Measurements from ENCODE around the gene COL24A1.

Gene COL24A1

DNA sequence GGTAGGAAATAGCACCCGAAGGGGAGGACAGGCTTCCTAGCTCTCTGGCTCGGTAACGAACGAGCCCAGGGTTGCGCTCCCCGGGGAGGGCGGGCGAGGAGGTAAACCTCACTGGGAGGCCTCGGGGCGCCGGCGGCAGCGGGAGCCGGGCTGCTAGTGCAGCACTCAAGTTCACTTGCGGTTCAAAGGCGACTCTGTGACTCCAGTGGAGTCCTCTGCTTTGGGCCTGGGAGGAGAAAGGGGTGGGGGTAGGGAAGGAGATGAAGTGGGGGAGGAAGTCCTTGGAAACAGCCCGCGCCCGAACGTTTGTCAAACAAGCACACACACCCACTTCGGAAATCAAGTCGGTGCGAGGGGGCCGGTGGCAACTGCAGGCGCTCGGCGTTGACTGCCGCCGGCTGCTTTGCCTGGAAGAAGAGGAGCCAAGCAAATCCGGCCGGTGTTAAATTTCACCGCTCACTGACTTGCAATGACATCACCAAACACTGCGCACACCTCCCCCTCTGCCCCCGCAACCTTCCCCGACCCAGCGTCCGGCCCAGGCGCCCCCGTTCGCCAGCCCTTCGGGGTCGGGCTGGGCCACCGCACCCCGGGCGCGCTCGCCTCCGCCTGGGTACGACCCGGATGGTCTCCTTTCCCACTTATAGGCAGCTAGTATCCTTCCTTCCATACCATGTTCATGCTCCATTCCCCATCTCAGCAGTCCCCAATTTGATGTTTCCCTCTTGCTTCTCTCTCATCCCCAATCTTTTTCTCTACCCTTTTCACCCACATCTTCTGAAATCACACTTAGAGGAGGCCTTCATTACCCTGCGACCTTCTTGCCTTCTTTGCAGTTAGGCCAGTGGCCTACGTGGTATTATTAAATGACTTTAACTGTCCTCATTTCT is at the start of gene COL24A1:
Gene COL24A1 (minus strand): TSS at position 207 of the 890 bp plus-strand sequence. CDS start 376 bp downstream, outside the sequence.
- Histone ChIP-seq H3K36me3 (ENCODE audit: control insufficient read depth, low read length) (no peaks in the 10 kb centered on the region), H3K27ac (ENCODE audit: low read depth, low read length) (no peak within 1 kb of the TSS), H3K4me1 (ENCODE audit: control insufficient read depth, low read length) (no peaks in the 10 kb centered on the region), H4K20me1 (ENCODE audit: control insufficient read depth, insufficient read depth, low read depth, low read length) (no peaks in the 10 kb centered on the region), H3F3A (ENCODE audit: control insufficient read depth, insufficient read depth) (no peaks in the 10 kb centered on the region), H3K9me2 (replicated peaks; ENCODE audit: control insufficient read depth, low read length) (no peaks in the 10 kb centered on the region), H3K4me3 (ENCODE audit: low read length) (no peak within 1 kb of the TSS), H3K79me2 (ENCODE audit: control insufficient read depth, low read length) (no peaks in the 10 kb centered on the region), H3K9me3 (ENCODE audit: control insufficient read depth, insufficient read depth, low read length) (no peaks in the 10 kb centered on the region; the same call in 1 of the 2 replicates), H3K27me3 (ENCODE audit: control insufficient read depth, low read length) (no peaks in the 10 kb centered on the region), H3K4me2 (ENCODE audit: low read length) (no peak within 1 kb of the TSS)
- TF ChIP-seq EZH2phosphoT487 (IDR thresholded peaks at IDR 0.05; ENCODE audit: borderline replicate concordance, low read length) (no peak), CTCF (IDR thresholded peaks at IDR 0.05; ENCODE audit: low read depth, low read length, poor library complexity, severe bottlenecking) (no peak)

DNA sequence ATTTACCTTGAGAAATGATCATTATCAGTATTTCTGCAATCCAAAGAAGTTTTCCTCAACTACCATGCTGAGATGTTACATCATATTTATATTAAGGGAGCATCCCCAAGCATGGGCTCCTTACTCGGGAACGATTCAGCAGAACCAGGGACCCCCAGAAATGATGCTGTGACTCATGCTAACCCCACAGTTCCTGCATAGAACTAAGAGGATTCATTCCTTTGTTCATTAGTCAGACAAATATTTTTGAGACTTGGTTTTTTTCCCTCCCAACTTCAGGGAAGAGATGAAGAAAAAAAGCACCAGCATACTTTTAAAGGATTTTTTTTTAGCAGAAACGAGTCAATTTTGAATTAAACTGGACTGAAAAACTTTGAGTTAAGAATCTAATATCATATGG is 49.2 kb upstream of the COL24A1 start:
- H3K4me3 ChIP-seq (ENCODE audit: low read length) = no peak overlapping the region
- no peaks in the 10 kb centered on the region for H3K36me3 ChIP-seq (ENCODE audit: control insufficient read depth, low read length)
- H3K4me1 ChIP-seq (ENCODE audit: control insufficient read depth, low read length) = no peaks in the 10 kb centered on the region
- no peaks in the 10 kb centered on the region for H3K79me2 ChIP-seq (ENCODE audit: control insufficient read depth, low read length)
- TF ChIP-seq CTCF (IDR thresholded peaks at IDR 0.05; ENCODE audit: low read depth, low read length, poor library complexity, severe bottlenecking) (no peak), EZH2phosphoT487 (IDR thresholded peaks at IDR 0.05; ENCODE audit: borderline replicate concordance, low read length) (no peak)
- no peak overlapping the region for H3K27ac ChIP-seq (ENCODE audit: low read depth, low read length)
- H4K20me1 ChIP-seq (ENCODE audit: control insufficient read depth, insufficient read depth, low read depth, low read length) = no peaks in the 10 kb centered on the region
- H3K9me3 ChIP-seq (ENCODE audit: control insufficient read depth, insufficient read depth, low read length) = no peaks in the 10 kb centered on the region
- H3K4me2 ChIP-seq (ENCODE audit: low read length) = no peak overlapping the region
- H3K9me2 ChIP-seq (replicated peaks; ENCODE audit: control insufficient read depth, low read length) = no peaks in the 10 kb centered on the region
- no peaks in the 10 kb centered on the region for H3K27me3 ChIP-seq (ENCODE audit: control insufficient read depth, low read length)
- no peaks in the 10 kb centered on the region for H3F3A ChIP-seq (ENCODE audit: control insufficient read depth, insufficient read depth)

DNA sequence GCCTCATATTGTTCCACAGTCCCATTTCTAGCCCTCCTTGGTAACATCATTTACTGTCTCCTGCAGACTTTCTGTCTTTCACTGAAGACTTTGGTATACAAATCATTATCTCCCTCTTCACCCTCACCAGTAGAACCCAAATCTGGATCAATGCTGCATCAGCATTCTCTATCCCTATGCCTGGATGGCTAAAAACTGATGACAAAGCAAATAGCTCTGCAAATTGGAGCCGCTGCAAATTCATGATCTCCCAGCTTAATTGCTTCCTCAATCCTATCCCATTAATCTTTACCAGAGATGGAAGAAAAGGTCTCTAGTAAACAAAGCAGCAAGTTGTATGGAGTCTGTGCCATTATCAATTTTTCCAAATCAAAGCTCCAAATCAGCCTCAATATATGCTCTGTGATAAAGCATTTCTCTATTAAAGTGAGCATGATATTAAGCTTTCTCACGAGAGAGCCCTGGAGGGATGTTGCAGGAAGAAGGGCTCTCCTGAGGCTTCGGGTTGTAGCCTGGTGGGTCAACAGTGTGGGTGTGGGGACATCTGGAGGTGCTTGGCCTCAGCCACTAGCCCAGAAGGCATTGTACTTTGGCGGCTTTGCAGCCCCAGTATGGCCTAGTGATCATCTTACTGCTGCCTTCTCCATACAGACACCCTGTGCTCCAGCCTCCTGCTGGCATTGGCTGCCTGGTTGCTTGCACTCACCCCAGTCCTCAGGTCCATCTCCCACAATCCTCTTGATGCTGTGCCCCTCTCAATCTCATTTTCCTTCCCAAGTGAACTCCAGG is 46.2 kb upstream of the COL24A1 start:
- no peak overlapping the region for H3K4me3 ChIP-seq (ENCODE audit: low read length)
- no peaks in the 10 kb centered on the region for H3K9me2 ChIP-seq (replicated peaks; ENCODE audit: control insufficient read depth, low read length)
- no peaks in the 10 kb centered on the region for H4K20me1 ChIP-seq (ENCODE audit: control insufficient read depth, insufficient read depth, low read depth, low read length)
- H3K4me1 ChIP-seq (ENCODE audit: control insufficient read depth, low read length) = no peaks in the 10 kb centered on the region
- no peak overlapping the region for H3K27ac ChIP-seq (ENCODE audit: low read depth, low read length)
- TF ChIP-seq EZH2phosphoT487 (IDR thresholded peaks at IDR 0.05; ENCODE audit: borderline replicate concordance, low read length) (no peak), CTCF (IDR thresholded peaks at IDR 0.05; ENCODE audit: low read depth, low read length, poor library complexity, severe bottlenecking) (no peak)
- no peaks in the 10 kb centered on the region for H3F3A ChIP-seq (ENCODE audit: control insufficient read depth, insufficient read depth)
- no peaks in the 10 kb centered on the region for H3K36me3 ChIP-seq (ENCODE audit: control insufficient read depth, low read length)
- no peaks in the 10 kb centered on the region for H3K9me3 ChIP-seq (ENCODE audit: control insufficient read depth, insufficient read depth, low read length)
- H3K79me2 ChIP-seq (ENCODE audit: control insufficient read depth, low read length) = no peaks in the 10 kb centered on the region
- H3K4me2 ChIP-seq (ENCODE audit: low read length) = no peak overlapping the region
- H3K27me3 ChIP-seq (ENCODE audit: control insufficient read depth, low read length) = no peaks in the 10 kb centered on the region

Measured in DOHH2 (cell line).